HG02852 (cell line): ENCODE measurements around the gene NEK6.
A peak's percentile ranks its signal among the peaks of the same experiment; 100 is the strongest.

Source experiments
- ATAC-seq: cut with Tn5 transposase; IDR thresholded peaks from one replicate; pipeline ENCODE4 v1.9.1; 2021; ENCODE audit warnings: mild to moderate bottlenecking, moderate library complexity; ENCODE audit not compliant: unreplicated experiment

The NEK6 gene

GRCh38 chr9:124390794-124391658, 133.3 kb downstream of the NEK6 start:
- no peak for ATAC-seq

DNA sequence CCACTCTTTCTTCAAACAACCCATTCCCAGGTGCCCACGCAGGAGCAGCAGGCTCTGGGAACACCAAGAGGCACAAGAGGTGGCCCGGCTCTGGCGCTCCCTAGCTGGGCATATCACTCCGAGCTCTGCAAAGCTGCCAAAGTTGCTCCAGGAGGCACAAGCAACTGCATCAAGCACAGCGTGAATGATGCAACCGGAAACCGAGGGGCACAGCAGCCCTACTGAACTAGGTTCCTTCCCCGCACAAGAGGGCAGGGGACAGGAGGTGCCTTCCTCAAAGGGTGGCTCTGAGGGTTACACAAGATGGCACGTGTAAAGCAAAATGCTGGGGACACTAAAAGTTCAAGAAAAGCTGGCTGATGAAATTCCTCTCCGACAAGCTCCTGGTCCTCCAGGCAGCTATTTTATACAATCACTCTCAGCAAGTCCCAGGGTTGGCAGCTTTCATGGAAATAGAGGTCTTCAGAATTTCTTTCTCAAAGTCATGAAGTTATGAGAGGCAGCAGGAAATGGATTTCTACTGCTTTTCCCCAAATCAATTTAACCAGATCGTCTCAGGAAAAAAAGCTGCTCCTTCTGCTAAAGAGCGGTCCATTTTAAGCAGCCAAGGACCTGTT, 134.6 kb downstream of the NEK6 start:
- ATAC-seq: no peak

DNA sequence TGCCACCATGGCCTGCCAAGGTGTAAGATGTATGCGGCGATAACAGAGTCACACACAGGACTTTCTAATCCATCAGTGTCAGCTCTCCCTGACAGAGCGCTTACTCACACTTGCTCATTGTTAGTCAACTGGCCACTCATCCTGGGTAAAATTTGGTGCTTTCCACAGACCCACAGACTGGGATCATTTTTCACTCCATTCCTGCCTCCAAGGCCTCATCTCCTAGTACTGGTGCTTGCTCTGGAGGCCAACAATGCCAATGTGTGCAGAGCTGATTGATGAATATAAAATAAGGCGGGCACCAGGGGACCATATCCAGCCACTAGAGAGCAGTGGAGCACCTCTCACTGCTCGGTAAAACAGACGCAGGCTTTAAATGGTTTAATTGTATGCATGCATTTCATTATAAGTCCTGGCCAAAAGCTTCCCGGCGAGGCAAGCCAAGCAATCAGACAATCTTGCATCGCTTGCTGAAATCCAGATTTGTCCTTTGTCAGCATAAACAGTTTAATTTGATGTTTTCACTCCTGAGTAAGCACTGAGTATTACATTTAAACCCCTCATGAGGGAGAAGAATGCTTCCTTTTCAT, 135.2 kb downstream of the NEK6 start:
- no peak for ATAC-seq

DNA sequence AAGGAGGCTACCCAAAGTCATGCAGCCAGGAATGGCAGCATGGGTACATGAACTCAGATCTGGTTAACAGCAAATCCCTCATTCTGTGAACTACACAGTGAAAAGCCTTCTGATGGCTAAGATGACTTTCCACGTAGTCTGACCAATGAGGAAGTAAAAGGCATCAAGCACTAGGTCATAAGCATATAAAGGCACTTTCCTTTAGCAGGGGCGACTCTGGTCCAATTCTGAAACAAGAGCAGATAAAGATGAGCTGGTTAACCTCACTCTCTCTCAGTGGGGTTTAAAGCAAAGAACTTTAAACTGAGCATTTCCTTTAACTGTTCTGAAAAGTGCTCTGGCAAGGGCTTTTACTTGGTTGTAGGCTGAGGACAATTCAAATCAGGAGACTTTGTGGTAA, 136.4 kb downstream of the NEK6 start:
- peak; percentile 81 for ATAC-seq

DNA sequence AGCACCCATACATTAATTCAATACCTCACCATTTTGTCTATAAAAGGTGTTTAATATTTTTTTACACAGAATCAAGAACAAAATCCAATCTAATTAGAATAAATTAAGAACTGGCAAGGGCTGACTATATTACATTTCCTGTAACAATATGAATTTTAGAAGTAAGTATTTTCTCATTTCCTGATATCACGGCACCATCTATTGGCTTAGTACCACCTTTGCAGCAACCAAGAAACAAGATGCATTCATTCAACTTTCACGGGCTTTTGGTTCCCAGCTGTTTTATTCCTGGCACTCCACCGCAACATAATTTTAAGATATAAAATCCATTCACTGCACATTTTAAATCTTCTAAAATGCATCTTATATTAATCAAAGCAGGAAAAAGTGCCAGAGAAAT, 136.8 kb downstream of the NEK6 start:
- ATAC-seq: no peak

DNA sequence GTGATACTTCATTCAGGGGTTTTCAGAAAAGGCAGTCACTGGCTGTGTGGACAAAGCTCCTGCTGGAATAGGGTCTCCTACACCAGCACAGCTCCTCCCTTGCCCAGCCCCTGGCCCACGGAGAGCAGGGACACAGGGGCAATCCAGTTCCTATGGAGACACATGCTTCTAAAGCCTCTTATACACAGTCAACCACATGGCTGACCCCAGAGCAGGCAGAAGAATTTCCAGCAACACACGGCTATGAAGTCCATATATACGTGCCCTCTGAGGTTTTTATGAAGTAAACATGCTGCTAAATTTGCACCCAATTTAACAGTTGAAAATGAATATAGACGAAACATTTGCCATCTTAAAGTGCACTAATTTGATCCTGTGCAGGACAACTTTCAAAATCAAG, 138.1 kb downstream of the NEK6 start:
- ATAC-seq: no peak

- ATAC-seq: no peak
Observed at GRCh38 chr9:124398191-124398935, 140.6 kb downstream of the NEK6 start.

GRCh38 chr9:124399323-124399967, 141.7 kb downstream of the NEK6 start:
- no peak for ATAC-seq

DNA sequence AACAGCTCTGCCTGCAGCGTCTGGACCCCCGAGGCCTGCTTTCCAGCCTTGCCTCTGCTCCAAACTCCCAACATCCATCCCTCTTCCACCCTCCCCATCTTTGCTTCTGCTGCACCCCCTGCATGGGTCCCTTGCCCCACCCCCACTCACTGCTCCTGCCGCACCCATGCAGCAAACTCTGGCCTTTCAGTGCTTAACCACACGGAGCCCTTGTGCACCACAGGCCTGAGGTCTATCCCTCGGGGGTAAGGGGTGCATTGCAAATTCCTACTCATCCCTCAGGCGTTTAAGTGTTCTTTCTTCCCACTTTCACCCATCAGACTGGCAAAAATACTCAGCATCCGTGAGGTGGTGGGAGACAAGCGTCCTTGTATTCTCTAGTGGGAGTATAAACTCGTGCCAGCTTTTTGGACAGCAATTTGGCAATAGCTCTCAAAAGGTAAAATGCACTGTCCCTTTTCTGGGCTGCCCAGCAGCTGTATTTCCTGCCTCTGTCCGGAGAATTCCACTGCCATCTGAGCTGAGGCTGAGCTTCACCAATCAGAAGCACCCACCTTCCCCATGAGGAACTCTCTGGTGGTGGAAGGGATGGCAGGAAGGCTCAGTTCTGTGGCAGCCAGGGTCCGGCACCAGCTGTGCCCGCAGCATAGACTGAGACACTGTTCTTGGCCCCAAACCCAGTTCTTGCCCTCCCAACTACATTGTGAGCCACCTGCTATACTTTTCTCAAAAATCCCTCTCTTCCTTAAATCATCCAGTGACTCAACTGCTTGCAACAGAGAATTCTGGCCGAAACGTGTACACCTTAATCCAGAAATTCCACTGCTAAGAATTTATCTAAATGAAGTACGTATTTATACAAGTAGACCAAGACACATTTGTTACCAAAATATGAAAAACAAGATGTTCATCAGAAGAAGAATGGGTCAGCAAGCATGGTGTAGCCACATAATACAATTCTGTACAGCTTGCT, 142.5 kb downstream of the NEK6 start:
- ATAC-seq: no peak
